GM12891 (cell line): ENCODE measurements around the gene SLC46A2.

ENCODE experiments used
- POLR2A ChIP-seq: IDR thresholded peaks from 2 replicates; pipeline ENCODE4 v1.6.1; 2011; ENCODE audit warnings: low read depth, low read length, control low read depth
- POLR2AphosphoS5 ChIP-seq: IDR thresholded peaks from 2 replicates; pipeline ENCODE4 v1.6.1; 2011; ENCODE audit warnings: low read depth, low read length, control low read depth
- TAF1 ChIP-seq: IDR thresholded peaks from 2 replicates; pipeline ENCODE4 v1.6.1; 2011; ENCODE audit warnings: low read depth, low read length, control low read depth

- TF ChIP-seq POLR2AphosphoS5 (no peak), POLR2A (no peak), TAF1 (no peak)
Measured at GRCh38 chr9:112863214-112863613, 27.5 kb downstream of the SLC46A2 start.
